ENCODE data around the gene ARMH3. TPM values are rescaled to one million over a fixed set of nuclear protein-coding genes. Genes with fewer than 3 reads are reported as not detected.
A peak's percentile ranks its signal among the peaks of the same experiment; 100 is the strongest.

Gene ARMH3
- total and polyA plus RNA-seq, 10 of the 15 experiments (the other 5 are each of a cell fraction or from before 2014, with no cell fraction given), result 13.0 to 33.0 (median 16.4) TPM

- TF ChIP-seq POU2F2 (IDR thresholded peaks at IDR 0.05; ENCODE audit: borderline replicate concordance, low read depth, low read length) (peak; percentile 44; the same call in 1 of the 3 replicates), ZZZ3 (IDR thresholded peaks at IDR 0.05; ENCODE audit: control insufficient read depth, insufficient read length, low read depth) (no peak), CHD2 (IDR thresholded peaks at IDR 0.05; ENCODE audit: borderline replicate concordance, low read depth, low read length) (peak; percentile 72; the same call in 1 of the 2 replicates), KAT2A (conservative IDR thresholded peaks at IDR 0.05; ENCODE audit: control insufficient read depth, low read depth, low read length) (no peak), DPF2 (IDR thresholded peaks at IDR 0.05) (peak; percentile 35; the same call in 1 of the 2 replicates), USF1 (IDR thresholded peaks at IDR 0.05; ENCODE audit: borderline replicate concordance, extremely low read length, insufficient read depth, low read depth, low read length) (no peak), NR2C1 (IDR thresholded peaks at IDR 0.05) (no peak), ELK1 (IDR thresholded peaks at IDR 0.05; ENCODE audit: low read depth, low read length) (no peak), NBN (IDR thresholded peaks at IDR 0.05) (peak; percentile 78), RELA (IDR thresholded peaks at IDR 0.05; ENCODE audit: borderline replicate concordance, partially characterized antibody) (no peak), E2F4 (IDR thresholded peaks at IDR 0.05; ENCODE audit: low read depth, low read length) (no peak), TCF12 (IDR thresholded peaks at IDR 0.05; ENCODE audit: low read depth, low read length) (peak; percentile 81), SUZ12 (IDR thresholded peaks at IDR 0.05; ENCODE audit: unreplicated experiment) (no peak), NR2F1 (conservative IDR thresholded peaks at IDR 0.05) (no peak), RAD21 (IDR thresholded peaks at IDR 0.05; ENCODE audit: insufficient read depth, low read depth, low read length) (peak; percentile 31), SPI1 (IDR thresholded peaks at IDR 0.05; ENCODE audit: borderline replicate concordance, insufficient read depth, low read depth, low read length) (no peak), KDM1A (IDR thresholded peaks at IDR 0.05; ENCODE audit: borderline replicate concordance) (no peak), PML (IDR thresholded peaks at IDR 0.05; ENCODE audit: low read length) (peak; percentile 63; the same call in 1 of the 2 replicates), FOXM1 (IDR thresholded peaks at IDR 0.05; ENCODE audit: low read depth, low read length) (0 out of 2 replicates have a peak, but pooled peaks have one; percentile 35), TCF7 (IDR thresholded peaks at IDR 0.05; ENCODE audit: borderline replicate concordance) (no peak), YY1 (IDR thresholded peaks at IDR 0.05; ENCODE audit: low read depth, low read length) (peak; percentile 60; the same call in 1 of the 2 replicates), BMI1 (IDR thresholded peaks at IDR 0.05; ENCODE audit: borderline replicate concordance) (no peak), BCLAF1 (IDR thresholded peaks at IDR 0.05) (no peak), TAF1 (IDR thresholded peaks at IDR 0.05; ENCODE audit: borderline replicate concordance, low read depth, low read length) (no peak)
These were observed 154.6 kb downstream of the ARMH3 start (continued) for GRCh38 chr10:101901340-101901739.
